SU-DHL-6 (cell line): ENCODE results near the gene RXRB.

ENCODE experiments used
- H2AFZ ChIP-seq: fragments of 200-600 bp; sonication (generic); 2 replicates; pipeline ENCODE4 v1.6.1; 2014; ENCODE audit warnings: low read depth, mild to moderate bottlenecking, moderate library complexity, mixed read lengths, antibody characterized with exemption, low read length; ENCODE audit not compliant: severe bottlenecking
- H3F3A ChIP-seq: fragments of 200-600 bp; shearing (Covaris generic); 2 replicates; pipeline ENCODE4 v1.6.0; 2016; ENCODE audit warnings: antibody characterized with exemption, mild to moderate bottlenecking; ENCODE audit not compliant: insufficient read depth
- H3K27ac ChIP-seq: fragments of 200-600 bp; sonication (generic); 2 replicates; pipeline ENCODE4 v1.5.1; 2016; ENCODE audit warnings: low read depth, mild to moderate bottlenecking, low read length, moderate library complexity, mixed read lengths
- H3K27me3 ChIP-seq: fragments of 200-600 bp; sonication (generic), shearing (Covaris generic); 2 replicates; pipeline ENCODE4 v1.6.0; 2014; ENCODE audit warnings: mild to moderate bottlenecking, low read length
- H3K36me3 ChIP-seq: fragments of 200-600 bp; sonication (generic); 2 replicates; pipeline ENCODE4 v1.6.1; 2014; ENCODE audit warnings: mild to moderate bottlenecking, low read length, mixed read lengths
- H3K4me2 ChIP-seq: fragments of 300-600, 200-600 bp; shearing (Covaris generic), sonication (generic); 2 replicates; pipeline ENCODE4 v1.6.0; 2014; ENCODE audit warnings: low read length, low read depth, mild to moderate bottlenecking; ENCODE audit not compliant: poor library complexity, severe bottlenecking
- H3K4me3 ChIP-seq: fragments of 200-600 bp; sonication (generic); 2 replicates; pipeline ENCODE4 v1.5.1; 2014; ENCODE audit warnings: antibody characterized with exemption, low read length, mild to moderate bottlenecking, mixed read lengths; ENCODE audit not compliant: insufficient read depth, poor library complexity, severe bottlenecking
- H3K79me2 ChIP-seq: fragments of 200-600 bp; sonication (generic); 2 replicates; pipeline ENCODE4 v1.6.1; 2014; ENCODE audit warnings: mild to moderate bottlenecking, low read length, moderate library complexity; ENCODE audit not compliant: insufficient read depth
- H3K9ac ChIP-seq: fragments of 200-600 bp; sonication (generic); 2 replicates; pipeline ENCODE4 v1.7.0; 2014; ENCODE audit warnings: mild to moderate bottlenecking, low read length
- H3K9me2 ChIP-seq: fragments of 200-600 bp; sonication (generic); replicated peaks from 2 replicates; pipeline ENCODE4 v1.6.1; 2014; ENCODE audit warnings: low read length; ENCODE audit not compliant: insufficient read depth
- H3K9me3 ChIP-seq: fragments of 200-600 bp; sonication (generic); 2 replicates; pipeline ENCODE4 v1.6.1; 2014; ENCODE audit warnings: low read length, mixed read lengths; ENCODE audit not compliant: insufficient read depth
- H4K20me1 ChIP-seq: fragments of 200-600 bp; sonication (generic); 2 replicates; pipeline ENCODE4 v1.6.1; 2014; ENCODE audit warnings: low read depth, mild to moderate bottlenecking, antibody characterized with exemption, low read length, moderate library complexity, mixed read lengths
- CTCF ChIP-seq: fragments of 200-600 bp; sonication (generic); IDR thresholded peaks from one replicate; pipeline ENCODE4 v1.5.1; 2017; ENCODE audit warnings: antibody characterized with exemption, mild to moderate bottlenecking, low read length, moderate library complexity; ENCODE audit not compliant: insufficient read depth, poor library complexity, severe bottlenecking
- EZH2phosphoT487 ChIP-seq: fragments of 200-600 bp; sonication (generic), shearing (Covaris generic); conservative IDR thresholded peaks from 2 replicates; pipeline ENCODE4 v1.6.1; 2018; ENCODE audit warnings: mild to moderate bottlenecking, antibody characterized with exemption, low read length, moderate library complexity, mixed read lengths

The RXRB gene

DNA sequence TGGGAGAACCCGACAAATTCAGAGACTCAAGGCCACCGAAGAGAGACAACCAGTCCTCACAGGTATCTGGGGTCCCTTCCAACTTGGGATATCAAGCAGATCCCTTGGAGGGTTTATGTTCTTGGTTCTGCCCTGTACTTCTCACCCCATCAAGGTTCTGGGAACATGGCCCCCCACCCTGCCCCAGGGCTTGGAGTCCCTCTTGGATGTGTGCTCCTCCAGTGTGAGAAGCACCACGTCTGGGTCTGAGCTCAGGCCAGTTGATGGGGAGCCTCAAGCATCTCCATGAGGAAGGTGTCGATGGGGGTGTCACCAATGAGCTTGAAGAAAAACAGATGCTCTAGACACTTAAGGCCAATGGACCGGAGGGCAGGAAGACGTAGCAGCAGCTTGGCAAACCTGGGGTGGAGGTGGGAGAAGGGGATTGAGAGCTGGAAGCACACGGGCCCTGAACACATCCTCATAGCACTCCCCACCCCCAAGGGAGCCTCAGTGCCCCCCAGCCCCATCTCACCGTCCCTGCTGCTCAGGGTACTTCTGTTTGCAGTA lies 6.0 kb downstream of the RXRB start:
- Histone ChIP-seq H3K9ac (no peak overlapping the region), H3K4me3 (no peak overlapping the region), H3K4me2 (no peak overlapping the region), H3K79me2 (peaks cover 10% of the 10 kb centered on the region), H2AFZ (no peak overlapping the region), H3K9me3 (no peaks in the 10 kb centered on the region), H3K9me2 (no peaks in the 10 kb centered on the region), H3F3A (peaks cover 22% of the 10 kb centered on the region), H3K27ac (no peak overlapping the region), H3K27me3 (no peaks in the 10 kb centered on the region), H3K36me3 (peaks cover 10% of the 10 kb centered on the region), H4K20me1 (no peaks in the 10 kb centered on the region)
- TF ChIP-seq EZH2phosphoT487: no peak
- no peak for TF ChIP-seq CTCF

DNA sequence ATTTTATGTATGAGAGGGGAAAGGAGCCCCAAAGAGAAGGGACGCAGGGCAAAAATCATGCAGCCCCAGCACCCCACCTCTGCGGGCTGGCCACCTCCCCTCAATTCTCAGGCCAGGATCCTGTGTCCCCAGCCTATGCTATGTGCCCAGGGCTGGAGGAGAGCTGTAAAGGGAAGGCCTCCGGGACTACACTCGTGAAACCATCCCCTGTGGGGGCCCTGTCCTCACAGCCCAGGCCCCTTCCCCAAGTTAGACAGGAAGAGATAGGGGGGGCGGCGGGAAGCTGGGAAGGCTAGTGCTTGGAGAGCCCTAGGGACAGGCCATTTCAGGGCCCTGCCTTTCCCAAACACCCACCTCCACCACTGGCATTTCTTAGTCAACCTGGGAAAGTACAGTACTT lies 6.8 kb downstream of the RXRB start:
- Histone ChIP-seq H3K4me3 (no peak overlapping the region), H3F3A (peaks cover 16% of the 10 kb centered on the region; the same call in 1 of the 2 replicates), H3K4me2 (no peak overlapping the region), H3K9me2 (no peaks in the 10 kb centered on the region), H3K27me3 (no peaks in the 10 kb centered on the region), H3K9ac (no peak overlapping the region), H2AFZ (no peak overlapping the region), H3K36me3 (peaks cover 10% of the 10 kb centered on the region), H3K9me3 (no peaks in the 10 kb centered on the region), H3K79me2 (peaks cover 6% of the 10 kb centered on the region; the same call in 1 of the 2 replicates), H3K27ac (no peak overlapping the region), H4K20me1 (no peaks in the 10 kb centered on the region)
- TF ChIP-seq CTCF: no peak
- TF ChIP-seq EZH2phosphoT487: no peak

DNA sequence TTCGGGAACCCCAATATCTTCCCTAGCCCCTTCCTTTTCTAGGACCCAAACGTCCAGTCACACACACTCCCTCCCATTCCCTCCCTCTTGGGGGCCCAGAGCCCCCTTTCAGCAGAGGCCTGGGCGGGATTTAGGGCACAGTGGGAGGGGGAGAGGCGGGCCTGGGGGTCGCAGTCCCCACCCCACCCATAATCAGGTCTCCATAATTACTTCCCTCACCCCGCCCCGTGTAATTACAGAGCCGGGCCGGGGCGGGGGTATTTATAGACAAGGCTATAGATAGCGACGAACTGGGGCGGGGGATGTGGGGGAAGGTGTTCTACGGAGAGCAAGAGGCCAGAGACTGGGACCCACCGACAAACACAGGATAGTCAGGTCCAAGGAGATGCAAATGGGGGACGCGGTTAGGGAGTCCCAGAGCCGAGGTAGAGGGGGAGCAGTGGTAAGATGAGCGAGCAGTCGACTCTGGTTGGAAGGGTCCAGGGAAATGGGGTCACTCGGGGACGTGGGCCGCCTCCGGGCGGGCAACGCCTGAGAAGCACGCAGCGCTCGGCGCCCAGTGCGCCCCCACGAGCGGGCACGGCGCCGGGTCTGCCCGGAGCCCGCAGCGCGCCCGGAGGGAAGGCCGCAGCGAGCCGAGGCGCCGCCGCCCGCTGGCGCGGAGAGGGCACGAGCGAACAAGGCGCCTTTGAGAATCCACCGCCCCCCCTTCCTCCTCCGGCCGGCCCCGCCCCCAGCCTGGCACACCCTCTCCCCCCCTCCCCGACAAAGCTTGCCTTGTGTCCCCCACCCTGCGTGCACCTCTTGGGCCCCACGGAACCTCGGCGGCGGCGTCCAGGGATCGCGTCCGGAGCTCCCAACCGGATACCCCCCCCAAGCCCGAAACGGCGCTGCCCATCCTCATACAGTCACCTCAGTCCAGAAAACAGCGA lies 7.5 kb downstream of the RXRB start:
- Histone ChIP-seq H3K27me3 (no peaks in the 10 kb centered on the region), H3K9me3 (no peaks in the 10 kb centered on the region), H4K20me1 (no peaks in the 10 kb centered on the region), H2AFZ (no peak overlapping the region), H3K9me2 (no peaks in the 10 kb centered on the region), H3K27ac (no peak overlapping the region), H3K36me3 (peaks cover 10% of the 10 kb centered on the region), H3K9ac (no peak overlapping the region), H3K79me2 (peaks cover under 1% of the 10 kb centered on the region; the same call in 1 of the 2 replicates), H3F3A (peaks cover 10% of the 10 kb centered on the region; the same call in 1 of the 2 replicates), H3K4me3 (no peak overlapping the region), H3K4me2 (no peak overlapping the region)
- no peak for TF ChIP-seq EZH2phosphoT487
- TF ChIP-seq CTCF: no peak
